HG02642 (cell line): ENCODE measurements around the gene CHST1.

Source experiments
- ATAC-seq: cut with Tn5 transposase; IDR thresholded peaks from one replicate; pipeline ENCODE4 v1.9.1; 2021; ENCODE audit warnings: mild to moderate bottlenecking; ENCODE audit not compliant: unreplicated experiment, poor library complexity

The CHST1 gene

DNA sequence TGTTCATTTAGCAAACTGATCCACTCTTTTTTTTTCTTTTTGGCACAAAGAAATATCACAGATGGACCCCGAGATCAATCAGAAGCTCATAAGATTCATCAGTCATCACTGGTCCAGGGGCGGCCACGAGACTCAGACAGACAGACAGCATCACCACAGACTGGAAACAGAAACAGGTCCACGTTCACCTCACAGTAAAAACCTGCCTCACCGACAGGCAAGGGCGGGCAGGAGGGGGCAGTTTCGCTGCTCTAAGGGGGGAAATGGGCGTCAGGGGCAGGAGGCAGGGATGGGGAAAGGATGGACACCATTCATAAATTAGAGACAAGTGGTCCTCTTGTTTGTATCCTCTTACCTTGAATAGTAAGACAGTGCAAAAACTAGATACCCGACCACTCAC lies 16.5 kb downstream of the CHST1 start:
- no peak for ATAC-seq

DNA sequence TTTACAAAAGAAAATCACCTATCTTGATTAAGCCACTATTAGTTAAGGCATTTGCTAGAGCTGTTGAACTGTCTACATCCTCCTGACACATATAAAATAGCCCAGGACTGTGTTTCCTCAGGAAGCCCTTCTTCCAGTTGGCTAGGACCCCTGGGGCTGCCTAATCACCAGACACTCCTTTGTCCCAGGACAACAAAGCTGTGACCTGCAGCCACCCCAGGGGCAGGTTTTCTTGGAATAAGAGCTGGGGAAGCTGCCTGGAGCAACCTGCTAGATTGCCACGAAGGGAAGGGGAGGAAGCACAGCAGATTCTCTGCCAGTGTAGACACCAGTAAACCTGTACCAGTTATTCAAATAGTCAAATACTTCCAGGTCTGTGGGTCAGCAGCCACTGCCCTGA lies 17.6 kb downstream of the CHST1 start:
- no peak for ATAC-seq

DNA sequence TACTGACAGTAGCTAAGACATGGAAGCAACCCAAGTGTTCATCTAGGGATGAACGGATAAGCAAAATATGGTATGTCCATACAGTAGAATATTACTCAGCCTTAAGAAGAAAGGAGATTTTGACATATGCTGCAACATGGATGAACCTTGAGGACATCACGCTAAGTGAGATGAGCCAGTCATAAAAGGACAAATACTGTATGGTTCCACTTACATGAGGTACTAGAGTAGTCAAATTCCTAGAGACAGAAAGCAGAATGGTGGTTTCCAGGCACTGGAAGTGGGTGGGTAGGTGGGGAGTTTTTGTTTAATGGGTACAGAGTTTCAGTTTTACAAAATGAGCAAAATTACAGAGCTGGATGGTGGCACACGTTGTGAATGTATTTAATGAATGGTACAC lies 18.1 kb downstream of the CHST1 start:
- no peak for ATAC-seq

DNA sequence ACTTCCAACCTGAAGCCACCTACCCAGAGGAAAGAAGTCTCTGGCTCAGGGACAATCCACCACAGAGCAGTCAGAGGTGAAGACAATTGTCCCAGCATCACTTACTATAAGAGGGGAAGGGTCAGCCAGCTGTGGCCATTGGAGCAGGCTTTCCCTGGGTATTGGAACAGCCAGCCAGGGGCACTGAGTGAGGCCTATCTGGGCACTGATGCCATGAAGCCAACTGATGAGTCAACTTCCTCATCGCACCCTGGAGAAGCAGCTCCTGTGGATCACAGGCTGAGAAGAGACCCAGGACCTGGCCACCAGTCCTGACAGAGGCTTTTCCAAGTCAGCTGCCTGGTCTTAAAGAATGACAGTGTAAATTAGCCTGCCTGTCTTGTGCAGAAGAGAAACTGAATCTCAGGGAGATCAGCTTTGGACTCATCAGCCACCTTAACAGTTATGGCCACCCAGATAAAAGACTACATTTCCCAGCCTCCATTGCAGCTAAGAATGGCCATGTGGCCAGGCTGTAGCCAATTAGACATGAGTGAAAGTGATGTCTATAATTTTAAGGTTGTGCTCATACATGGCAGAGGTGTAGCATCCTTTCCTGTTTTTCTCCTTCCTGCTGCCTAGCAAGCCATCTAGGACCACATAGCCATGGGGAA lies 19.0 kb downstream of the CHST1 start:
- ATAC-seq, result no peak

DNA sequence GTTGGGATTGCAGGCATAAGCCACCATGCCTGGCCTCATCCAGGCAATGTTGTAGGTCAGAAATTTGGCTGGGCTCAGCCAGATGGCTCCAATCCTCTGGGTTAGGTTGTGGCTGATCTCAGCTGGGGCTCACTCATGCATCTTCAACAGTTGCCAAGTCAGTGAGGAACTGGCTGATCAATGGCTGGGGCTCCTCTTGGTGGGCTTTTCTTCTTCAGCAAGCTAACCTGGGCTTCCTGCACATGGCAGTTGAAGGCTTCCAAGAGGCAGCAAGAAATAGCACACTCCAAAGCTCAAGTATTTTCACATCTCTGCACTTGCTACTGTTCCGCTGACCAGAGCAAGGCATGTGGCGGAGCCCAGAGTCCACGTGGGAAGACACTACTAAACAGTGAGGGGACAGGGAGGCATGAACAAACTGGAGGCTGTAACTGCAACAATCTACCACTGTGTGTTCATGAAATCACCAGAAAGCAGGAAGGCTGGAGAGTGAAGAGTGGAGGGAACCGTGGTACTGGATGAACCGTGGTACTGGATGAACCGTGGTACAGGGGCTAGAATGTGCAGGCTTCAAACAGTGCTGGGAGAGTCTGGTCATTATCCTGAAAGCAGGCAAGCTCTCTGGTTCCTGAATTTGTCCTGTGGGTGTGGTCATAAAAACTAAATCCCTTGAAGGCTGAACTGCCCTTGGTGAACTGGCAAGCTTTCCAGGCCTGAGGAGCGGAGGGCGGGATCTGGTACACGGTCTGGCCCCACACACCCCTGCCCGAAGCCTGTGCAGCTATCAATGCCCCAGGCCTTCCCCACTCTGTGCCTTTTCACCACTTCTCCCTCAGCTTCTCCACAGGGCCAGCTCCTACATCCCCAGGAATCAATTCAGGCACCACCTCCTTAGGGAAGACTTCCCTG lies 20.2 kb downstream of the CHST1 start:
- no peak for ATAC-seq

DNA sequence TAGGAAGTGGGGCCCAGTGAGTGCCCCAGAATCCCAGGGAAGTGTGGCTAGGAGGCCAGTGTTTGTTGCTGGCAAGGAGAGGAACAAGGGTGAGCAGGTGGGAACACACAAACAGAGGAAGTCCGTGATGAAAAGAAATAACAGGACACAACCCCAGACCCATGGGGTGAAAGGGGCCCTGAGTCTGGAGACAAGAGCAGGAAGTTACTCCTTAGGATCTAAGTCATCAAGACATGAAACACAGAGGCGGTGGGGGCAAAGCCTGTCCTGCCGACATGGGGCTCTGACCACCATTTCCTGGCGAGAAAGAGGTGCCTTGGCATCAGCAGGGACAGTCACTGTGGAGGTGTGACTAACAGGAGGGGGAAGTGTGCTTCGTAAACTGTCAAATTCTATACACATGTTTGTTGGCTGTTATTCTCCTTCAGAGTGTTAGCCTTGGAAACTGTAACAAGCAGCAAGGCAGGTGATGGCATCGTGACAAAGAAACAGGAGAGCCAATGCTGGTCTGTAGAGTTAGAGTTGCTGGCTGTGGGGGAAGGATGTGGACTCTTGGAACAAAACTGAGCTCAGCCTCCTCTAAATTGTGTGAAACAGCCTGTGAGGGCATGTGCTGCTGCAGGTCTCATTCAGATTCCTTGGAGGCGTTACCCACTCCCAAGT lies 21.7 kb downstream of the CHST1 start:
- ATAC-seq, result no peak

DNA sequence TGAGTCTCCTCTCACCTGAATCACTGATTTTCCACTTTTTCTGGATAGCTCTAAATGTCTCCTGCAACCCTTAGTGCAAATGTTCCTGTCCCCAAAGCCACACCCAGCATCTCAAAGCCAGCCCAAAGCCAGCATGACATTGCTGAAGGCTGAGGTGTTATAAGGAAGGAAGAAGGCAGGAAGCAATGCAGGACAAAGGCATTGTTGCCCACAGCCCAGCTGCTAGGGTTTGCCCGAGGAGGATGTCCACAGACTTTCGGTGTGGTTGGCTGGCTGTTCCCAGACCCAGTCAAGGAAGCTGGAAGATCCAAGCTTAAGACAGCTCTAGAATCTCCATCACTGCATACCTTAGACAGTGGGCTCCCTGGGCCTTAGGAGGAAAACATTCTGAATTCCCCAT lies 23.5 kb downstream of the CHST1 start:
- ATAC-seq, result no peak

DNA sequence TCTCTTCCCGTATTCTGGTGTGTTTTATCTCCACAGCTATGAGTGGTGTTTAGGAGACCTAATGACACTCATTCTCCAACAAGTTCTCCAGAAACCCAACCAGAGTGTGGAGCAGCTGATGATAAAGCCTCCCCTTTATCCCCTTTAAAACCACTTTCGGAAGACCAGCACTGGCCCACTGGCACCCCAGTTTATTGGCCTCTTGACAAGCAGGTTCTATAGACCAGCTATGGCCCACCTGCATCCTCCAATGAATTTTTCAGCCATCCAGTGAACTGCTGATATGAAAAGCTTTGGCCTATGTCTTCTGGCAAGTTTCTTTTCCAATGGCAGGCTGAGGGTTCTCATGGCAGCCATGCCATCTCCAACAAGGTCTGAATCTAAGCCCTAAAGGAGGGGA lies 27.4 kb downstream of the CHST1 start:
- no peak for ATAC-seq

DNA sequence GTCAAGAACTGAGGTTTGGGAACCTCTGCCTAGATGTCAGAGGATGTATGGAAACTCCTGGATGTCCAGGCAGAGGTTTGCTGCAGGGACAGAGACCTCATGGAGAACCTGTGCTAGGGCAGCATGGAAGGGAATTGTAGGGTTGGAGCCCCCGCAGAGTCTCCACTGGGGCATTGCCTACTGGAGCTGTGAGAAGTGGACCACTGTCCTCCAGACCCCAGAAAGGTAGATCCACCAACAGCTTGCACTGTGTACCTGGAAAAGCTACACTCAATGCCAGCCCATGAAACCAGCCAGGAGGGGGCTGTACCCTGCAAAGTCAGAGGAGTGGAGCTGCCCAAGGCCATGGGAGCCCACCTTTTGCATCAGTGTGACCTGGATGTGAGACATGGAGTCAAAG lies 29.5 kb downstream of the CHST1 start:
- ATAC-seq, result no peak

DNA sequence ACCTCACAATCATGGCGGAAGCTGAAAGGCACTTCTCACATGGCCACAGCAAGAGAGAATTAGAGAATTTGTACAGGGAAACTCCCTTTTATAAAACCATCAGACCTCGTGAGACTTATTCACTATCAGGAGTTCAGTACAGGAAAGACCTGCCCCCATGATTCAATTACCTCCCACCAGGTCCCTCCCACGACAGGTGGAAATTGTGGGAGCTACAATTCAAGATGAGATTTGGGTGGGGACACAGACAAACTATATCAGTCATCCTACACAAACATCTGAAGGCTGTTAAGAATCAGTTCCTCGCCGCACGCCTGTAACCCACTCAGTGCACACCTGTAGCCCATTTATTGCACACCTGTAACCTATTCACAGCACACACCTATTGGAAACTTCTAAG lies 39.8 kb downstream of the CHST1 start:
- no peak for ATAC-seq

DNA sequence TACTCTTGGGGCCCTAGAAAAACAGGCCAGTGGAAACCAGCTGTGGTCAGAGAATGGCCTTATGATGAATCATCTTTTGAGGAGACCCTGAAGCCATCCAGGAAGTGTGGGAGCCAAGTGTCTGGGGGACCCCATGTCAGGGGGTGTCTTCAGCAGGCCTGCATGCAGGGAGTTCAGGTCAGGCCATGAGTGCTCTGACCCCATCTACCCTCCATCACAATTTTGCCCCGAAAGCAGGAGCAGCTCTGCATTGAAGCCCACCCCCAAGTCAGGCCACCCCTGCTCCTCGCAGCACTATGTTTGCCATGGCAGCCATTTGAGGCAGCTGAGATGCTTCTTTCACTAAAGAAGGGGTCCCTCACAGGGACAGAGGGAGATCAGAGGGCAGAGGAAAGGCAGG lies 41.3 kb downstream of the CHST1 start:
- no peak for ATAC-seq

DNA sequence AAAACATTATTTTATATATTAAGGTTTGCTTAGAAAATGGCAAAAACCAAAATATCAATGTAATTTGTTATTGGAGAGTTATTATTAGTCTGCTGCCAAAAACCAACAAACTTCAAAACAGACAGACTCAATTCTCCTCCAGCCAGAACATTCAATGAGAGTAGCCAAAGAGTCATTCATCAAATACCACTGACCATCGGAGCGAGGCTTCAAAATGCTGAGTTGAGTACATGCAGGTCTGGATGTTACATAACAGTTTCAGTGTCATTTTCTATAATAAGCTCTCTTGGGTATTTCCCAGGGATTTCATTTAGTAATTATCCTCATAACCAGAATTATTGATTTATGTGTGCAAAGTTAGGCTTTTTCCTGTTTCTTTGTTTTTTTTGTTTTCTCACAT lies 42.6 kb downstream of the CHST1 start:
- ATAC-seq, result no peak

DNA sequence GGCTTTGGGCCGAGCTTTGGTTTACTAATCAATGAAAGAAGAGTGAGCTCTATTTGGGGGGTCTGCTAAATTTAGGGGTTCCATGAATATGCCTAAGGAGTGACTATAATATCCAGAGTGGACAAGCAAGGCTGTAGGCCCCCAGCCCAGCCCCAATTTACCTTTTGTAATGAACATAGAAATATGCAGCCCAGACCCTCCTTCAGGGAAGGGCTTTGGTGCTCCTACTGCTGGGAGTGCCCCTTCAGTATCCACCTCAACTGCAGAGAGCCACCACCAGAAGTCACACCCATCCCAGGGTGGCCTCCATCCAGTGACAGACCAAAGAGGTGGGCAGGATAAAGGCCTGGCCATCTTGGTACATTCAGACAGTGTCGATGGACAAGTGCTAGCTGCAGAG lies 43.1 kb downstream of the CHST1 start:
- ATAC-seq, result no peak

DNA sequence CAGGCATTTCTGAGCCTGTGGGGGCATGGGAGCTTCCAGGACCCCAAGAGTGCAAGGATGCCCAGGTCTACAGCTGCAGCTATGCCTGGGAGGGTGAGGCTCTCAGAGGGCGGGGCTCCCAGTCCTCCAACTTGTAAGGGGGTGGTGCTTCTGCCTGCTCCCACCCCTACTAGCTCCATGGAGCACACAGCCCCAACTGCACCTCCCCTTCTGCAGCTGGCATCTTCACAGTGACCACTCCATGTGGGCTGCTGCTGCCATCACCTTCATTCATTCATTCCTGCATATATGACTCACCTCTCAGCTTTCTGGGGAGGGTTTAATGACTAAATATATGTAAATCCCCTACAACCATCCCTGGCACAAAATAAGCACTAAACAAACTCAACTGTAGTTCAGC lies 43.8 kb downstream of the CHST1 start:
- no peak for ATAC-seq

DNA sequence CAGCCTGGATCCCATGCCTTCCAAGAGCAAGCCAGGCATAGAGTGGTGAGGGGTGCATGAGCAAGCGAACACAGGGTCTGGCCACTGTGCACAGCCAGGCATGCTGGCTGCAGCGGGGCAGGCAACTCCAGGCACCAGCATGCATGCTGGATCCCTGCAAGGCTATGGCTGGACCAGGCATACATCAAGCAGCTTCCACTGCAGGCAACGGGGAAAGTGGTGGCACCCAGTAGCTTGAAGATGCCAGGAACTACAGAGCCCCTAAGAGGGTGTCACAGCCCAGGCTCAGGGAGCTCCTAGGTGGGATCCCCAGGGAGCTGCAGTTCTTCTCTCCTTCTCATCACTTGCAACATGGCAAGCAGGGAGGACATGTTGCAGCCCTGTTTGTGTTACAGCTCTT lies 45.2 kb downstream of the CHST1 start:
- no peak for ATAC-seq

DNA sequence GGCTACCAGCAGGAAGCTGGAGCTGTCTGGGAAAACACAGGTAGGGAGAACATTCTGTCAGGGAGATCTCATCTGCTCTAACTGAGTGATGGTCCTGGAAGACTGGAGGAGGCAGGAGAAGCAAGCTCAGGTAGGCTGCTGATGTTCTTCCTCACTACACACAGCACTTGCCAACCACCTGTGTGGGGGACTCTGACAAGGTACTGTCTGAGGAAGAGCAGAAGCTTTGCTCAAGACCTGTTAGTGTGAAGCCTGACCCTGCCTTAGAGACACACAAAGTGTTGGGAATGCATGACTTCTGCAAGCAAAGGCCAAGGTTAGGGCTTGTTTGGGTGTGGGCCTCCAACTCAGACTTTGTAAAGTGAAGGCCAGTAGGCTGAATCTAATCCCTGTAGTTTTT lies 46.5 kb downstream of the CHST1 start:
- no peak for ATAC-seq

DNA sequence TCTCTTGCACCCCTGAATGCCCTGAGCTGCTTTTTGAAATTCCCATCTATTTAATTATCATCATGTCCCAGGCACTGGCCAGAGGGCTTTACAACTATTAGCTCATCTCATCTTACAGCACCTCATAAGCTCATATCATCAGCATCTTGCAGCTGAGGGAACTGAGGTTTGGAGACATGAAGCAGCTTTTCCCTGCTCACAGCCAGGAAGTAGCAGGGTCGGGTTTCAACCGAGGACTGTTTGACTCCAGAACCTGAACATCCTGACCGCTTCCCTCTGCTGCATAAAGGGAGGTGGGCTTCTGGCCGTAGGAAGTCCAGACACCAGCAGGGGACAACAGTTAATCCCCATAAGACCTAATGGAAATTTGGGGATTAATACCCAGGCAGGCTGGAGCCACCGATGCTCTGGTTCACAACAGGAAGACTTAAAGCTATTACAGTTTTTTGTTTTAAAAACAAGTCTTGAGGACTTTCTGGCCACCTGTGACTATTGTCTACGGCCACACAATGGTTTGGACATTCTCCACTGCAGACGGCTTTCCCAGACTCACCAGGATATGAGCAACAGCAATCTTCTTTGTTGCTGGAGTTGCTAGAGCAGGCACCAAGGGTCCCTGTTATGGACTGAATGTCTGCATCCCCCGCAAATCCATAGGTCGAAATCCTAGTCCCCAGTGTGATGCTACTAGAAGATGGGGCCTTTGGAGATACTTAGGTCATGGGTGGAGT lies 47.4 kb downstream of the CHST1 start:
- no peak for ATAC-seq

DNA sequence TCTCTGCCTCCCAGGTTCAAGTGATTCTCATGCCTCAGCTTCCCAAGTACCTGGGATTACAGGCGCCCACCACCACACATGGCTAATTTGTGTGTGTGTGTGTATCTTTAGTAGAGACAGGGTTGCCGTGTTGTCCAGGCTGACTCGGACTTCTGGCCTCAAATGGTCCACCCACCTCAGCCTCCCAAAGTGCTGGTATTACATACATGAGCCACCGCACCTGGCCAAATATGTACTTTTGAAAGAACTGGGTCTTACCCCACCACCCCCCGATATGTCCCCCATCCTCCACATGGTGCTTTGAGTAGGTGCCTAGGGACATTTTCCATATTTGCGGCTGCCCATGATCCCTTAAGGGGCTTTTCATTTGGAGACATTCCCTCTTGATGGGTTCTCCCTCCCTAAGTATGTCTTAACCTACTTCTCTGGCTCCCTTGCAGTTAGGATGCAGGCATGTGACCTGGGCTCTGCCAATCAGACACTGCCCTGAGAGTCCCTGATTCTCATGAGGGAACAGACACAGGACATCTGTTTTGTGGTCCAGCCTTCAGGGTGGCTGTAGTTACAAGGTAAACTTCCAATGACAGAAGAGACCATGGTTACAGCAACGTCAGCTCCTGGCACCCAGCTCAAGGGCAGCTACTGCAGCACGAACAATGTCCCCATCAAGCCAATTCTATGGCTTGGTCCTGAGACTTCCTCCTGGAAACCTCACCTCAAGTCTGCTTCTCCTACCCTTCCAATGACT lies 48.4 kb downstream of the CHST1 start:
- ATAC-seq, result no peak

DNA sequence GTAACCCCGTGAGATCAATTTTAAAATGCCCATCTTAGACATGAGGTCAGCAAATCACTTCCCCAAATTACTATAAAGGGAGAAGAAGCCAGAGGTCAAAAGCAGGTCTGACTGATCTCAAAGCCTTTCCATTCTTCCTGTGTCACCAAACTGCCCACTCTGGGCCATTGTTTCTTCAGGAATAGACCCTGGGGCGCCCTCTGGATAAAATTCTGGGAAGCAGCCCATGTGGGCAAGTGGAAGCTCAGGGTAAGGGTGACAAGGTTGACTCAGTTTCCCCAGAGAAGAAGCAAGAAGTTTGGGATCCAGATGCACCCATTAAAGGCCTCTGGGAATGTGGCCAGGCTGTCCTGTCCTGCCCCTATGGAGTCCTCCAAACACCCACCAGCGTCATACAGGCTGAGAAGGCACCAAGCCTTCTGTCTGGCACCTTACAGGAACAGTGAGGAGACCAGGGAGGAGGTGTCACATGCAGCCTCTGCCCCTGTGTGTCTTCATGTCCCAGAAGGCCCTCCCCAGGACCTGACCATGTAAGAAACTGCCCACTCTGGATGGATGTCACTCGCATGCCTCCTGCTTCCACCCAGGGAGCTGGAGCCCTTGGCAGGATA lies 50.1 kb downstream of the CHST1 start:
- ATAC-seq, result no peak
